Kidney epithelial cell (primary cell): ENCODE measurements around the gene CNGB1. TPM values are rescaled to one million over a fixed set of nuclear protein-coding genes. Genes with fewer than 3 reads are reported as not detected.

ENCODE experiments used
- DNase-seq: peaks from one replicate; pipeline ENCODE4 v3.0.0-alpha.2; 2010; ENCODE audit warnings: low read depth
- H3K27me3 ChIP-seq: 2 replicates; pipeline ENCODE4 v1.6.0; 2011; ENCODE audit warnings: low read length; ENCODE audit not compliant: control insufficient read depth, insufficient read depth
- H3K36me3 ChIP-seq: 2 replicates; pipeline ENCODE4 v1.5.1; 2011; ENCODE audit warnings: low read length; ENCODE audit not compliant: control insufficient read depth, insufficient read depth
- H3K4me3 ChIP-seq: 2 replicates; pipeline ENCODE4 v1.5.1; 2011; ENCODE audit warnings: low read depth, mild to moderate bottlenecking, control low read depth, low read length
- total RNA-seq: library from RNA; depleted of rRNA; stranded (reverse); fragments of >200 nt; gene quantifications from 2 replicates; pipeline ENCODE4 v1.2.3, GENCODE V29; 2015
- TF ChIP-seq, protein P1 (sequence below): IDR thresholded peaks from 2 replicates; pipeline ENCODE4 v1.5.1; 2011; ENCODE audit warnings: mild to moderate bottlenecking, moderate library complexity, low read length, control low read depth, inconsistent platforms; ENCODE audit not compliant: insufficient read depth, poor library complexity, severe bottlenecking

Gene CNGB1
- total RNA-seq, 1 donor from 2014 or later: not detected

DNA sequence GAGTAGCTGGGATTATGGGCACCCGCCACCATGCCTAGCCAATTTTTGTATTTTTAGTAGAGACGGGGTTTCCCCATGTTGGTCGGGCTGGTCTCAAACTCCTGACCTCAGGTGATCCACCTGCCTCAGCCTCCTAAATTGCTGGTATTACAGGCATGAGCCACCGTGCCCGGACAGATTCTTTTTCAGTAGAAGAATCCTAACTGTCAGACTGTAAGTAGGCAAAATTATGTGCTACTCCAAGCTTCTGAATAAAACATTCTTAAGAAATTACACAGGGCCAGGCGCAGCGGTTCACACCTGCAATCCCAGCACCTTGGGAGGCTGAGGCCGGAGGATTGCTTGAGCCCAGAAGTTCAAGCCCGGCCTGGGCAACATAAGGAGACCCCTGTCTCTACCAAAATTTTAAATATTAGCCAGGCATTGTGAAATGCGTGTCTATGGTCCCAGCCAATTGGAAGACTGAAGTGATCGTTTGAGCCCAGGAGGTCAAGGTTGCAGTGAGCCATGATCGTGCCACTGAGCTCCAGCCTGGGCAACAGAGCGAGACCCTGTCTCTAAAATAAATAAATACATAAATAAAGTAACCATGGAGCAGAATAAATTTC lies 101.9 kb downstream of the CNGB1 start:
- TF ChIP-seq, protein P1, sequence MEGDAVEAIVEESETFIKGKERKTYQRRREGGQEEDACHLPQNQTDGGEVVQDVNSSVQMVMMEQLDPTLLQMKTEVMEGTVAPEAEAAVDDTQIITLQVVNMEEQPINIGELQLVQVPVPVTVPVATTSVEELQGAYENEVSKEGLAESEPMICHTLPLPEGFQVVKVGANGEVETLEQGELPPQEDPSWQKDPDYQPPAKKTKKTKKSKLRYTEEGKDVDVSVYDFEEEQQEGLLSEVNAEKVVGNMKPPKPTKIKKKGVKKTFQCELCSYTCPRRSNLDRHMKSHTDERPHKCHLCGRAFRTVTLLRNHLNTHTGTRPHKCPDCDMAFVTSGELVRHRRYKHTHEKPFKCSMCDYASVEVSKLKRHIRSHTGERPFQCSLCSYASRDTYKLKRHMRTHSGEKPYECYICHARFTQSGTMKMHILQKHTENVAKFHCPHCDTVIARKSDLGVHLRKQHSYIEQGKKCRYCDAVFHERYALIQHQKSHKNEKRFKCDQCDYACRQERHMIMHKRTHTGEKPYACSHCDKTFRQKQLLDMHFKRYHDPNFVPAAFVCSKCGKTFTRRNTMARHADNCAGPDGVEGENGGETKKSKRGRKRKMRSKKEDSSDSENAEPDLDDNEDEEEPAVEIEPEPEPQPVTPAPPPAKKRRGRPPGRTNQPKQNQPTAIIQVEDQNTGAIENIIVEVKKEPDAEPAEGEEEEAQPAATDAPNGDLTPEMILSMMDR: no peak
- Histone ChIP-seq H3K36me3 (no peaks in the 10 kb centered on the region), H3K4me3 (no peak overlapping the region), H3K27me3 (no peaks in the 10 kb centered on the region)
- DNase-seq: no peak

DNA sequence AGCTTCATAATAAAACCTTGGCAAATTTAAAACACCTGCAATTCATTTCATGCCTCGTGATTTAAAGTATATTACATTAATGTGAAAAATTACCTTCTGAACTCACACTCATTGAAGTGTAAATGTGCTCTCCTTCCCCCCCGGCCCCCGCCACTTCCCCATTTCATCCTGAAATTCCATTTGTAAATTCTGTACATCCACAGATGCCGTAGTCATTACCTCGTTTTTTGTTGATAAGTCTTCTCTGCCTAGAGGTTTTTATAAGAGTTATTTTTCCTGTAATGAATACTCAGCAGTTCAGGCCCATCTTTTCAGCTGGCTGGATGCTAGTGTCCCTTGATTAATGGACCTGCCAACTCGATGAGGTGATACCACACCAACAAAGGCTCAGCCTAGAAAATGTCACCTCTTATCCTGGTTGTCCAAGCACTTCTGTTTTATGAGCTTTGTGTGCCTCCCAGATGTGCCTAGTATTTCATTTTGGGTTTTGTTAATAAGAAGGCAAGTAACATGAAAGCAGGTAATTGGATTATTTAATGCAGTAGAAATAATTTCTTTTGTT lies 103.8 kb downstream of the CNGB1 start:
- H3K4me3 ChIP-seq: no peak overlapping the region
- no peaks in the 10 kb centered on the region for H3K36me3 ChIP-seq
- DNase-seq: no peak
- H3K27me3 ChIP-seq: no peaks in the 10 kb centered on the region
- TF ChIP-seq, protein P1: no peak

DNA sequence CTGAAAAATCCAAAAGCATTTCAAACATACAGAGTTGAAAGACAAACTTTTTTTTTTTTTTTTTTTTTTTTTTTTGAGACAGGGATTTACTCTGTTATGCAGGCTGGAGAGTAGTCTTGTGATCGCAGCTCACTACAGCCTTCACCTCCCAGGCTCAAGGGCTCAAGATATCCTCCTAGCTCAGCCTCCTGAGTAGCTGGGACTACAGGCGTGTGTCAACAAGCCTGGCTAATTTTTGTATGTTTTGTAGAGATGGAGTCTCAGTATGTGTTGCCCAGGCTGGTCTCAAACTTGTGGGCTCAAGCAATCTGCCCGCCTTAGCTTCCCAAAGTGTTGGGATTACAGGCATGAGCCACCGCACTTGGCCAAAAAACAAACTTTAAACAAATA lies 104.4 kb downstream of the CNGB1 start:
- TF ChIP-seq, protein P1: no peak
- H3K4me3 ChIP-seq: no peak overlapping the region
- no peaks in the 10 kb centered on the region for H3K27me3 ChIP-seq
- H3K36me3 ChIP-seq: no peaks in the 10 kb centered on the region
- DNase-seq: no peak

DNA sequence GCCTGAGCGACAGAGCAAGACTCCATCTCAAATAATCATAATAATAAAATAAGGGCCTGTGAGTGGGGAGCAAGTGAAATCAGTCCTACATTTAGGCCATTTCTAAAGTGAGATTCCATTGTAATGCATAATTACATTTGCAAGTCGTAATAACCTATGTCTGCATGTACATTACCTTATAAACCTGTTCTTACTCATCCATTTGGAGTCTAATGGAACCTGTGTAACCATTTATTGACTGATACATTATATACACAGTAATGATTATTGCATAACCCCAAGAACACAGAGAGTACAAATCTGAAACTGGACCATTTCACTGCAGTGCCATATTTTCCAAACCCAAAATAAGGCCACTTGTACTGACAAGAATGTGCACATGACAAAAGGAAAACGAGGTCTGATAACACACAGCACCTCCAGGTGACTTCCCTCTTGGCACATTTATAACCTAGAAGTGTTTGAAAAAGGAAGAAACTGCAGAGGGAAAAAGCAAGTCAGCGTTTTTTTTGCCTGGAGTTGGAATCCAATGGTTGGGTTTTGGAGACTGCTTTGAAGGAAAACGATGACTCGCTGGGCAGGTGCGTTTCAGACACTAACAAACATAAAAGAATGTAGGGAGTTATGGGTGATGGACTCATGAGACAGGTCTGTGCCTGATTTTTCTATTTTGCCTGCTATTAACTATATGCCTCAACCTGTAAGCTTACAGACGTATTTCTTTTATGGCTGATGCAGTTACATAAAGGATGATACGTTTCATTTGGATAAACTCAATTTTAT lies 105.0 kb downstream of the CNGB1 start:
- Histone ChIP-seq H3K4me3 (no peak overlapping the region), H3K36me3 (no peaks in the 10 kb centered on the region), H3K27me3 (no peaks in the 10 kb centered on the region)
- TF ChIP-seq, protein P1: no peak
- no peak for DNase-seq

DNA sequence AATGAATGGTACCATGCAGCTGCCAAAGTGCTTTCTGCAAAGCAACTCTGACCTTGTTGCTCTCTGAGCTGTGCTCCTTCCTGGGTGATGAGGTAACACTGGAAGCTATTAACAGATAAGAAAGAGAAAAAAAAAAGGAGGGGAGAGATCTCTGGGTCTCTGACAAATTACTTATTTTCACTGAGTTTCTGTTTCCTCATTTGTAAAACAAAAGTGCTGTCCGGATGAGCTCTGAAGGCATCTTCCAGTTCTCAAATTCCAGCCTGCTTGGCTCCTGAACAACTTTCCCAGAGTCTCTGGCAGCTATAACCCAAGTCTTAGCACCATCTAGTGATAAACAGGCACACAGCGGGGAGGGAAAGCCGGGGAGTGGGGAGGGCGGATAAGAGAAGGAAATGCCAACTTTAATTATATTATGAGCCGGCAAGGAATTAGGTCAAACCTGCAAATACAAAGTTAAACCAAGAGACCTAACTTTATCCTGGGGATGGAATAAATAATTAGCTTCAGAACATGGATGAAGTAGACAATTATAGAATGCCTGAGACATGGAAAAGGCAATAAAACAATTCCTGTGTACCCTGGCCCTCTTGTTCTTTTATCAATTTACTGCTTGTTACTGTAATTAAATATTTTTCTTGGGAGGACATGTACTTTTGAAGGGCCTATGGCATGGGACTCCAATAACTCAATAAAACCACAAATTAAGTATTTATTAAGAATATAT lies 107.3 kb downstream of the CNGB1 start:
- TF ChIP-seq, protein P1: peak; percentile 79
- Histone ChIP-seq H3K36me3 (no peaks in the 10 kb centered on the region), H3K27me3 (no peaks in the 10 kb centered on the region), H3K4me3 (no peak overlapping the region)
- DNase-seq: no peak
